Activated naive CD8-positive, alpha-beta T cell treated with anti-CD3 and anti-CD28 coated beads, Interleukin-2, amount 50 U/mL, for 16 hours (primary cell): ENCODE measurements around the gene CASP6.

Experiments used
- DNase-seq: peaks from one replicate; pipeline ENCODE4 v3.0.0-alpha.2; 2020; ENCODE audit warnings: low read depth, low spot score

Gene CASP6

GRCh38 chr4:109672169-109672930 lies 30.9 kb downstream of the CASP6 start:
- DNase-seq: no peak

- DNase-seq: no peak
Measured at GRCh38 chr4:109671350-109671749, 31.9 kb downstream of the CASP6 start.

GRCh38 chr4:109665783-109666485 lies 37.3 kb downstream of the CASP6 start:
- no peak for DNase-seq

GRCh38 chr4:109662771-109663170 lies 40.5 kb downstream of the CASP6 start:
- DNase-seq: no peak

GRCh38 chr4:109662116-109662515 lies 41.1 kb downstream of the CASP6 start:
- DNase-seq: no peak

- DNase-seq: no peak
Measured at GRCh38 chr4:109658871-109659410, 44.3 kb downstream of the CASP6 start.

- DNase-seq: no peak
Measured at GRCh38 chr4:109657854-109658418, 45.3 kb downstream of the CASP6 start.

GRCh38 chr4:109655396-109655795 lies 47.8 kb downstream of the CASP6 start:
- DNase-seq: no peak

- DNase-seq: no peak
Measured at GRCh38 chr4:109649872-109650271, 53.4 kb downstream of the CASP6 start.

- no peak for DNase-seq
Measured at GRCh38 chr4:109648997-109649575, 54.2 kb downstream of the CASP6 start.

GRCh38 chr4:109648266-109648996 lies 54.8 kb downstream of the CASP6 start:
- no peak for DNase-seq

- no peak for DNase-seq
Measured at GRCh38 chr4:109645874-109646710, 57.2 kb downstream of the CASP6 start.

- no peak for DNase-seq
Measured at GRCh38 chr4:109640644-109641043, 62.6 kb downstream of the CASP6 start.
